OCI-LY3 (cell line): ENCODE data around the gene ANKS1B.

ENCODE experiments used
- EZH2phosphoT487 ChIP-seq: fragments of 200-600 bp; shearing (Covaris generic); IDR thresholded peaks from 2 replicates; pipeline ENCODE4 v1.6.1; 2018; ENCODE audit warnings: antibody characterized with exemption, mixed run types, low read depth
- TF ChIP-seq, protein P1 (sequence below): fragments of 200-600, 300-600 bp; sonication (generic); IDR thresholded peaks from 2 replicates; pipeline ENCODE4 v1.5.1; 2014; ENCODE audit warnings: antibody characterized with exemption, low read length, low read depth

DNA sequence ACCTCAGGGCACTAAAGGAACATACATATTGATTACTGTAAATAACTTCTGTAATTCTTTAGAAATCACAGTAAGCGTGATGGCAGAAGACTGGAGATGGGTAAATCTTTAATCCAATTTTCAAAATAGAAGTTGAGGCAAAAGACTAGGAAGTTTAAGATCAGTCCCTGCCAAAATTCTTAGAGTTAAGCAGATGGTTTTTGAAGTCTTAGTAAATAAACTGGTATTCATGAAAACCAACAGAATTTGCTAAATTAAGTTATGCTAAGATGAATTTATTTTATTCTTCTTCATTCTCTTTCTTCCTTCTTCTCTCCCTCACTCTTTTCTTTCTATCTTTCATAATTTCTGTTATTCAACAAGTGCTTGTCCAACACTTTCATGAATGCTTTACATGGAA is 435.5 kb downstream of the ANKS1B start:
- TF ChIP-seq, protein P1, sequence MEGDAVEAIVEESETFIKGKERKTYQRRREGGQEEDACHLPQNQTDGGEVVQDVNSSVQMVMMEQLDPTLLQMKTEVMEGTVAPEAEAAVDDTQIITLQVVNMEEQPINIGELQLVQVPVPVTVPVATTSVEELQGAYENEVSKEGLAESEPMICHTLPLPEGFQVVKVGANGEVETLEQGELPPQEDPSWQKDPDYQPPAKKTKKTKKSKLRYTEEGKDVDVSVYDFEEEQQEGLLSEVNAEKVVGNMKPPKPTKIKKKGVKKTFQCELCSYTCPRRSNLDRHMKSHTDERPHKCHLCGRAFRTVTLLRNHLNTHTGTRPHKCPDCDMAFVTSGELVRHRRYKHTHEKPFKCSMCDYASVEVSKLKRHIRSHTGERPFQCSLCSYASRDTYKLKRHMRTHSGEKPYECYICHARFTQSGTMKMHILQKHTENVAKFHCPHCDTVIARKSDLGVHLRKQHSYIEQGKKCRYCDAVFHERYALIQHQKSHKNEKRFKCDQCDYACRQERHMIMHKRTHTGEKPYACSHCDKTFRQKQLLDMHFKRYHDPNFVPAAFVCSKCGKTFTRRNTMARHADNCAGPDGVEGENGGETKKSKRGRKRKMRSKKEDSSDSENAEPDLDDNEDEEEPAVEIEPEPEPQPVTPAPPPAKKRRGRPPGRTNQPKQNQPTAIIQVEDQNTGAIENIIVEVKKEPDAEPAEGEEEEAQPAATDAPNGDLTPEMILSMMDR = no peak
- no peak for TF ChIP-seq EZH2phosphoT487
